ENCODE measurements around the gene CDC45. TPM values are rescaled to one million over a fixed set of nuclear protein-coding genes. Genes with fewer than 3 reads are reported as not detected.
"Not testable (repeated sequence)": the region's sequence is repeated elsewhere in the genome, so short reads cannot be mapped to it uniquely, and the experiment has no call there.

Gene CDC45
- total and polyA plus RNA-seq, 11 donors: 0.15 to 3.1 (median 0.32) TPM; not detected in 4

- TF ChIP-seq CTCF (IDR thresholded peaks at IDR 0.05): no peak
- no peak for TF ChIP-seq POLR2A (IDR thresholded peaks at IDR 0.05)
- DNase-seq (no peak), ATAC-seq (no peak)
- intact Hi-C loops (cut with DNase I): no loop called here
- no peak overlapping the region for H3K27ac ChIP-seq
- WGBS, 4 donors: 64 to 75% (median 69%) methylated on average over 6 of the region's 6 CpGs
- H3K36me3 ChIP-seq: no peaks in the 10 kb centered on the region
- no peaks in the 10 kb centered on the region for H3K9me3 ChIP-seq
- no peaks in the 10 kb centered on the region for H3K27me3 ChIP-seq
- H3K4me3 ChIP-seq: no peak overlapping the region
- peaks cover 0 to 9% (median 1%) of the 10 kb centered on the region in 12 donors for H3K4me1 ChIP-seq
Observed at GRCh38 chr22:19546680-19547079, 67.0 kb downstream of the CDC45 start.

GRCh38 chr22:19547620-19548019 lies 67.9 kb downstream of the CDC45 start:
- ATAC-seq: no peak
- intact Hi-C loops (cut with DNase I): no loop called here
- Histone ChIP-seq H3K27me3 (no peaks in the 10 kb centered on the region), H3K9me3 (peaks cover 0 to 2% (median 0%) of the 10 kb centered on the region in 12 donors), H3K4me1 (peaks cover 0 to 9% (median 1%) of the 10 kb centered on the region in 12 donors), H3K27ac (no peak overlapping the region), H3K36me3 (no peaks in the 10 kb centered on the region), H3K4me3 (no peak overlapping the region)
- WGBS, 4 donors: 85 to 96% (median 92%) methylated on average over 8 of the region's 8 CpGs
- DNase-seq: no peak
- TF ChIP-seq CTCF (IDR thresholded peaks at IDR 0.05): no peak
- TF ChIP-seq POLR2A (IDR thresholded peaks at IDR 0.05): no peak

GRCh38 chr22:19548427-19548826 lies 68.7 kb downstream of the CDC45 start:
- DNase-seq; intact Hi-C loops (cut with DNase I); H3K4me1 ChIP-seq; ATAC-seq; H3K36me3 ChIP-seq; H3K27me3 ChIP-seq; H3K9me3 ChIP-seq; H3K4me3 ChIP-seq; H3K27ac ChIP-seq: not testable (repeated sequence)
- 91 to 95% (median 94%) methylated on average over 5 of the region's 5 CpGs for WGBS, 4 donors

- intact Hi-C loops (cut with DNase I): no loop called here
- Histone ChIP-seq H3K9me3 (peaks cover 0 to 6% (median 0%) of the 10 kb centered on the region in 12 donors), H3K36me3 (no peaks in the 10 kb centered on the region), H3K27ac (no peak overlapping the region), H3K4me1 (peaks cover 0 to 5% (median under 1%) of the 10 kb centered on the region in 12 donors), H3K4me3 (no peak overlapping the region), H3K27me3 (no peaks in the 10 kb centered on the region)
- WGBS, 4 donors: 83 to 91% (median 88%) methylated on average over 2 of the region's 2 CpGs
- TF ChIP-seq CTCF (IDR thresholded peaks at IDR 0.05) (no peak), POLR2A (IDR thresholded peaks at IDR 0.05) (no peak)
- ATAC-seq: no peak
- no peak for DNase-seq
Observed at GRCh38 chr22:19548964-19549363, 69.2 kb downstream of the CDC45 start.

- Histone ChIP-seq H3K4me3 (no peak overlapping the region), H3K4me1 (peaks cover 0 to under 1% (median 0%) of the 10 kb centered on the region in 12 donors), H3K36me3 (no peaks in the 10 kb centered on the region), H3K9me3 (peaks cover 0 to 6% (median 0%) of the 10 kb centered on the region in 12 donors), H3K27me3 (no peaks in the 10 kb centered on the region), H3K27ac (no peak overlapping the region)
- DNase-seq: no peak
- no peak for ATAC-seq
- TF ChIP-seq CTCF (IDR thresholded peaks at IDR 0.05) (no peak), POLR2A (IDR thresholded peaks at IDR 0.05) (no peak)
- intact Hi-C loops (cut with DNase I): no loop called here
- 71 to 92% (median 83%) methylated on average over 7 of the region's 7 CpGs for WGBS, 4 donors
Observed at GRCh38 chr22:19549428-19549827, 69.7 kb downstream of the CDC45 start.
